Measurements from ENCODE around the gene PCGF6.

PCGF6 gene

GRCh38 chr10:103291588-103291987 lies 59.4 kb downstream of the PCGF6 start:
- Mint-ChIP-seq H3K4me3 (no peak overlapping the region), H3K4me1 (no peaks in the 10 kb centered on the region), H3K27me3 (ENCODE audit: low read depth, poor library complexity) (peaks cover 23% of the 10 kb centered on the region), H3K27ac (peak overlapping the region; percentile 57), H3K9me3 (no peaks in the 10 kb centered on the region), H3K36me3 (ENCODE audit: low read depth) (no peaks in the 10 kb centered on the region)
- no peak for TF ChIP-seq CTCF (IDR thresholded peaks at IDR 0.05)
- no peak for DNase-seq

GRCh38 chr10:103287992-103288391 lies 62.9 kb downstream of the PCGF6 start:
- no peak for TF ChIP-seq CTCF (IDR thresholded peaks at IDR 0.05)
- peaks cover 21% of the 10 kb centered on the region for H3K27me3 Mint-ChIP-seq (ENCODE audit: low read depth, poor library complexity)
- no peaks in the 10 kb centered on the region for H3K9me3 Mint-ChIP-seq
- H3K4me1 Mint-ChIP-seq: no peaks in the 10 kb centered on the region
- H3K4me3 Mint-ChIP-seq: no peak overlapping the region
- H3K36me3 Mint-ChIP-seq (ENCODE audit: low read depth): no peaks in the 10 kb centered on the region
- DNase-seq: no peak
- no peak overlapping the region for H3K27ac Mint-ChIP-seq

GRCh38 chr10:103284170-103284569 lies 66.8 kb downstream of the PCGF6 start:
- peaks cover 41% of the 10 kb centered on the region for H3K27me3 Mint-ChIP-seq (ENCODE audit: low read depth, poor library complexity)
- DNase-seq: no peak
- no peak overlapping the region for H3K27ac Mint-ChIP-seq
- no peak overlapping the region for H3K4me3 Mint-ChIP-seq
- no peaks in the 10 kb centered on the region for H3K9me3 Mint-ChIP-seq
- no peaks in the 10 kb centered on the region for H3K36me3 Mint-ChIP-seq (ENCODE audit: low read depth)
- no peak for TF ChIP-seq CTCF (IDR thresholded peaks at IDR 0.05)
- H3K4me1 Mint-ChIP-seq: peaks cover 10% of the 10 kb centered on the region

GRCh38 chr10:103282961-103283360 lies 68.0 kb downstream of the PCGF6 start:
- H3K36me3 Mint-ChIP-seq (ENCODE audit: low read depth): no peaks in the 10 kb centered on the region
- peaks cover 5% of the 10 kb centered on the region for H3K9me3 Mint-ChIP-seq
- peaks cover 49% of the 10 kb centered on the region for H3K27me3 Mint-ChIP-seq (ENCODE audit: low read depth, poor library complexity)
- no peak overlapping the region for H3K27ac Mint-ChIP-seq
- H3K4me3 Mint-ChIP-seq: no peak overlapping the region
- DNase-seq: no peak
- H3K4me1 Mint-ChIP-seq: peaks cover 15% of the 10 kb centered on the region
- TF ChIP-seq CTCF (IDR thresholded peaks at IDR 0.05): no peak

- no peak for TF ChIP-seq CTCF (IDR thresholded peaks at IDR 0.05)
- Mint-ChIP-seq H3K9me3 (peaks cover 5% of the 10 kb centered on the region), H3K27ac (no peak overlapping the region), H3K27me3 (ENCODE audit: low read depth, poor library complexity) (peaks cover 58% of the 10 kb centered on the region), H3K36me3 (ENCODE audit: low read depth) (no peaks in the 10 kb centered on the region), H3K4me1 (peaks cover 15% of the 10 kb centered on the region), H3K4me3 (peak overlapping the region; percentile 26)
- peak; percentile 71 for DNase-seq
Observed at GRCh38 chr10:103281753-103282152, 69.2 kb downstream of the PCGF6 start.

- Mint-ChIP-seq H3K4me1 (peaks cover 19% of the 10 kb centered on the region), H3K27me3 (ENCODE audit: low read depth, poor library complexity) (peaks cover 71% of the 10 kb centered on the region), H3K27ac (no peak overlapping the region), H3K9me3 (peaks cover 5% of the 10 kb centered on the region), H3K4me3 (no peak overlapping the region), H3K36me3 (ENCODE audit: low read depth) (no peaks in the 10 kb centered on the region)
- DNase-seq: no peak
- TF ChIP-seq CTCF (IDR thresholded peaks at IDR 0.05): no peak
Observed at GRCh38 chr10:103280506-103280905, 70.4 kb downstream of the PCGF6 start.

All from nephron progenitor cell (in vitro differentiated cells).